Measurements from ENCODE around the gene DNAL4. TPM values are rescaled to one million over a fixed set of nuclear protein-coding genes. Genes with fewer than 3 reads are reported as not detected.

Gene DNAL4
- total RNA-seq, 1 experiment from 2014 or later: 8.3 TPM

DNA sequence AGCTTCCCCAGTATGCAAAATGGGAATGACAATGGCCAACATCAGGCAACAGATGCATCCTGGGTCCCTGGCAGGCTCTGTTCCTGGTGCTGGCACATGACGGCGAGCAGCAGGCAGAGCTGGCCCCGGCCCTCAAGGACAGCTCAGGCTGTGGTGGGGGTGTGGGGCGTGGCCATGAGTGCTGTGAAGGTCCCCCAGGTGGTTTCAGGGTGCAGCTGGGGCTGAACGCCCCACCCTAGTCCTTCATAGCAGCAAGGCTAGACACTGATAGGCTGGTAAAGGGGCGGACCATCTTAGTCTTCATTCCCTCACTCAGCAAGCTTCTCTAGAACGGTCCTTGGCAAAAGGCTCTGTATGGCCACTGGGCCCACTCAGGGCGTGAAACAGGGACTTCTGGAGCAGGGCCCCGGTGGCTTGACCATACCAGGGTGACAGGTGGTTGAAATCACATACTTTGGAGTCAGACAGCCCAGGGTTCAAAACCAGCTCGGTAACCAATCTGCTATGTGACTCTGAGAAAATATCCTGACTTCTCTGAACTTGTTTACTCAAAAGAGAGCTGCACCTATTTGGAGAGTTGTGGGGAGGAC, 34.8 kb upstream of the DNAL4 start:
- Mint-ChIP-seq H3K27me3 (ENCODE audit: low read depth) (no peaks in the 10 kb centered on the region; the same call in 1 of the 2 replicates), H3K36me3 (ENCODE audit: insufficient read depth in 1 of 3, low read depth in 3 of 3) (no peaks in the 10 kb centered on the region), H3K4me3 (no peak overlapping the region), H3K27ac (no peak overlapping the region), H3K9me3 (no peaks in the 10 kb centered on the region), H3K4me1 (peaks cover 20 to 25% of the 10 kb centered on the region in 2 experiments)
- H4K8ac ChIP-seq (replicated peaks; ENCODE audit: insufficient read length, low read depth, low read length): no peak overlapping the region
- DNase-seq: no peak
- H2BK120ac ChIP-seq (ENCODE audit: low read depth, low read length, poor library complexity, severe bottlenecking): no peak overlapping the region
- H3K9me3 ChIP-seq (ENCODE audit: control insufficient read depth, low read depth, low read length): no peaks in the 10 kb centered on the region
- H3K79me2 ChIP-seq (ENCODE audit: insufficient read depth, low read length): no peaks in the 10 kb centered on the region
- H3K79me1 ChIP-seq (ENCODE audit: insufficient read depth, low read depth, low read length, poor library complexity, severe bottlenecking): no peaks in the 10 kb centered on the region
- H3K27ac ChIP-seq (ENCODE audit: insufficient read length, low read depth, low read length): no peak overlapping the region
- no peak overlapping the region for H2BK5ac ChIP-seq (ENCODE audit: insufficient read length, low read length)
- no peak overlapping the region for H3K18ac ChIP-seq (ENCODE audit: insufficient read length, low read depth, low read length)
- no peaks in the 10 kb centered on the region for H3K23me2 ChIP-seq (ENCODE audit: insufficient read length, low read depth, low read length, poor library complexity, severe bottlenecking)
- H3K4me2 ChIP-seq (ENCODE audit: insufficient read depth, insufficient read length, low read length): no peak overlapping the region
- TF ChIP-seq CTCF (conservative IDR thresholded peaks at IDR 0.05): no peak
- H2BK12ac ChIP-seq (ENCODE audit: insufficient read length, low read depth, low read length): no peak overlapping the region
- H3K27me3 ChIP-seq (ENCODE audit: insufficient read depth, low read length): no peaks in the 10 kb centered on the region
- no peaks in the 10 kb centered on the region for H3K4me1 ChIP-seq (ENCODE audit: insufficient read depth, low read length)
- no peak overlapping the region for H3K14ac ChIP-seq (ENCODE audit: insufficient read depth, low read length)
- H3K4ac ChIP-seq (ENCODE audit: low read depth, low read length): no peak overlapping the region
- H2AK5ac ChIP-seq (ENCODE audit: insufficient read length, low read length): no peak overlapping the region
- H2AFZ ChIP-seq (ENCODE audit: low read length): no peak overlapping the region
- no peak overlapping the region for H3K56ac ChIP-seq (ENCODE audit: insufficient read length, low read depth, low read length)
- no peak overlapping the region for H3K23ac ChIP-seq (ENCODE audit: insufficient read length, low read depth, low read length)
- no CpG with 5 or more reads among the region's 10 CpGs for WGBS (ENCODE audit: extremely low coverage, insufficient read length, low lambda C conversion rate)
- no peak overlapping the region for H3K9ac ChIP-seq (ENCODE audit: extremely low read depth, insufficient read length, low read length)
- H4K5ac ChIP-seq (ENCODE audit: insufficient read length, low read depth, low read length): no peak overlapping the region
- no peak overlapping the region for H2BK20ac ChIP-seq (ENCODE audit: low read depth, low read length, poor library complexity, severe bottlenecking)
- H3T11ph ChIP-seq (ENCODE audit: low read length): no peak overlapping the region
- H4K20me1 ChIP-seq (ENCODE audit: control insufficient read depth, insufficient read depth, insufficient read length): no peaks in the 10 kb centered on the region
- H2BK15ac ChIP-seq (ENCODE audit: low read depth, low read length): no peak overlapping the region
- no peak overlapping the region for H4K91ac ChIP-seq (ENCODE audit: insufficient read length, low read depth, low read length)
